ENCODE measurements around the gene RBMS3.

Gene RBMS3

DNA sequence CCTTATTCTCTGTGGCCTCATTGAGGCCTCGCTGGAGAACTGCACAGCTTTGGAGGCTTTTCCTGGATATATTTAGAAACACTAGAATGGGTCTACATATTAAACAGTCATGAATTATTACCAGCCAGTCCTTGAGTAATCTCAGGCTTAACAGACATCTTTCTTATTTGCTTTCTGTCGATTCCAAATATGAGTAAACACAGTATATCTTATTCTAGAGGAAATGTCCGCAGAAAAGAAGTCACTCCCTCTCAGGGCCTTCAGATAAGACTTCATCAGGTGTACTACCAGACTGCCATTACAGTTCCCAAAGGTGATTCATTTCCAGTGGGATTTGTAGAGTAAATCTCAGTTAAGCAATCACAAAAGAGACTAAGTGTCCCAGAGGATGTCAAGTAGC, 310.7 kb downstream of the RBMS3 start:
- DNase-seq (ENCODE audit: extremely low read depth, low read depth) = no peak
- no peak overlapping the region for H3K4me3 ChIP-seq (replicated peaks; ENCODE audit: low read depth, low read length)
- TF ChIP-seq, protein P1, sequence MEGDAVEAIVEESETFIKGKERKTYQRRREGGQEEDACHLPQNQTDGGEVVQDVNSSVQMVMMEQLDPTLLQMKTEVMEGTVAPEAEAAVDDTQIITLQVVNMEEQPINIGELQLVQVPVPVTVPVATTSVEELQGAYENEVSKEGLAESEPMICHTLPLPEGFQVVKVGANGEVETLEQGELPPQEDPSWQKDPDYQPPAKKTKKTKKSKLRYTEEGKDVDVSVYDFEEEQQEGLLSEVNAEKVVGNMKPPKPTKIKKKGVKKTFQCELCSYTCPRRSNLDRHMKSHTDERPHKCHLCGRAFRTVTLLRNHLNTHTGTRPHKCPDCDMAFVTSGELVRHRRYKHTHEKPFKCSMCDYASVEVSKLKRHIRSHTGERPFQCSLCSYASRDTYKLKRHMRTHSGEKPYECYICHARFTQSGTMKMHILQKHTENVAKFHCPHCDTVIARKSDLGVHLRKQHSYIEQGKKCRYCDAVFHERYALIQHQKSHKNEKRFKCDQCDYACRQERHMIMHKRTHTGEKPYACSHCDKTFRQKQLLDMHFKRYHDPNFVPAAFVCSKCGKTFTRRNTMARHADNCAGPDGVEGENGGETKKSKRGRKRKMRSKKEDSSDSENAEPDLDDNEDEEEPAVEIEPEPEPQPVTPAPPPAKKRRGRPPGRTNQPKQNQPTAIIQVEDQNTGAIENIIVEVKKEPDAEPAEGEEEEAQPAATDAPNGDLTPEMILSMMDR (IDR thresholded peaks at IDR 0.05; ENCODE audit: low read depth, low read length, missing control alignments) = no peak

DNA sequence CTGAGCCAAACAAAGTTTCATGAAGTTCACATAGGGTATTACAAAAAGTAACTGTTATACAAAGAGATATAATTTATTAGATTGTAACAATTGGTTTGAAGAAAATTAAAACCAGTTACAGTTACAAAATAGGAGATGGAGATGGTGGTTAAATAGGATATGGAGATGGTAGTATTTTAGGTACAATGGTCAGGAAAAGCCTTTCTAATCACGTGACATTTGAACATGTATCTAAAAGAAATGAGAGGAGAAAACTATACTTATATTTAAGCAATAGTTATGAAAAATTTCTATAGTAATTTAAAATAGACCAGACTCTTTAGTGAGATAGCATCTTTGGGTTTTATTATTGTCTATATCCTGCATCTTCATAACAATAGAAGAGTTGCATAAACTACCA, 312.9 kb downstream of the RBMS3 start:
- H3K4me3 ChIP-seq (replicated peaks; ENCODE audit: low read depth, low read length) = no peak overlapping the region
- TF ChIP-seq, protein P1 (IDR thresholded peaks at IDR 0.05; ENCODE audit: low read depth, low read length, missing control alignments) = no peak
- no peak for DNase-seq (ENCODE audit: extremely low read depth, low read depth)

DNA sequence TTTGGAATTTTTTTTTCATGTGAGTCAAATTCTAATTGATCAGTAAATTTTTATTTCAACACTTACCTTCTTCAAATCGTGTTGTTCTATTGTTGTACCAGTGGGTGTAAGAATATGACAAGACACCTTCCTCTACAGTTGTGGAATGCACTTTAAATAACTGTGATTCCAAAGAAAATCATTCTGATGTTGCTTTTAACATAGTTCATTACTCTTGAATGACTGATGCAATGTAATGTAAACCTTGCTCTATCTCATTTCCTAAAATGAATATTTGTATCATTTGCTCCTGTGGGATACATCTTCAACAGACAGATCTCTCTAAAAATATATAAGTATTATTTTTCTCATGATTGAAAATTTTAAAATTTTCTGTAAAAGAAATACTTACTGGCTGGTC, 313.4 kb downstream of the RBMS3 start:
- no peak overlapping the region for H3K4me3 ChIP-seq (replicated peaks; ENCODE audit: low read depth, low read length)
- DNase-seq (ENCODE audit: extremely low read depth, low read depth) = no peak
- TF ChIP-seq, protein P1 (IDR thresholded peaks at IDR 0.05; ENCODE audit: low read depth, low read length, missing control alignments) = no peak

DNA sequence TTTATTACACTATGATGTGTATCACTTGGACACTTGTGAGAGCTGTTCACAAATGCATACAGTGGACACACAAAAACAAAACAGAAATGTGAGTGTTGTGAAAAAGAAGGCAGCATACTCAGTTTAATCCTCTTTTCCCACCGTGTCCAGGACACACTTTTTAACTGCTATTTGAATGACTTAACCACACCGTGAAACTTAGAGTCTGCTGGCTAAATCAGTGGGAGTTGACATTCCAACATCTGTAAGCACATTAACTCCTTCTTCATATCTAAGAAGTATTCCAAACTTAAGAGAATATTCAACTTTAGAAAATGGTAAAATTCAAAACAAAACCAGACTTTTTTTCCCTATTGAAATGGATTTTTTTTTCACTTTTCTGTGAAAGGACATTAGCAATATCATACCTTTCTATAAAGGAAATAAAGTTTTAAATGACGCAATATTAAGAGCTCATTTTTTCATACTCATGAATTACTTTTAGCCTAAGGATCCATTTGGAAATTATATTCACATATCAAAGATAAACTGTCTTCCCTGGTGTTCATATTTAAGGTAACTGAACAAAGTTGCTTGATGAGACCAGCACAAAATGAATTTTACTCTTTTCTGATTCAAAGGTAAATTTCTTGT, 316.6 kb downstream of the RBMS3 start:
- DNase-seq (ENCODE audit: extremely low read depth, low read depth) = no peak
- TF ChIP-seq, protein P1 (IDR thresholded peaks at IDR 0.05; ENCODE audit: low read depth, low read length, missing control alignments) = no peak
- H3K4me3 ChIP-seq (replicated peaks; ENCODE audit: low read depth, low read length) = no peak overlapping the region

DNA sequence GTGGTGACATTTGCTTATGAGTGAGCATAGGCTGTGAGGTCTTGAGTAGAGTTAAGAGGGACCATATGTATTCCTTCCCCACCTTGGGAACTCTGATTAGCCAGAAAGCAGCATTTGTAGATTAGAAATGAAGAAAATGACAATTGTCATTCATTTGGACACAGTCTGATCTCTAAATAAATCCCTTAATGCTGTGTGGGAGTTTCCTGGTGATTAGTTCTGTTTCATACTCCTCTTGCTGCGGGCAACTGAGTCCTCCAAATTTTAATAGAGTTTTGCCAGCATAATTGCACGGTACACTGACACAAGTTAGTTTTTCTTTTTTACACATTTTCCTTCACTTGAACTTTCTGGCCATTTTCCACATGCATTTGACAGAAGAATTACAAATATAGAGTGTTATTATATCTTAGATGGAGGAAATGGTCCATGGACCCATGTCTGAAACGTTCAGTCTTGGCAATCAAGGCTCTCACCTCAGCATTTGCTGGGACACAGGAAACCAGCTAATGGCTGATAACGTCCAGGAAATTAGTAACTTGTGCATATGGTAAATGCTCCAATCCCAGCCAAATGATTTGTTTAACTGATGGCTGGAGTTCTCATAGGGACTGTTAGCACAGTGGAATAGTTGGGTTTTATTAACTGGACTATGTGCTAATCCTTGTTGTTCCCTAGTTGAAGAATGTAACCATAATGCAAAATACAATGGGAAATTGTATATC, 321.2 kb downstream of the RBMS3 start:
- TF ChIP-seq, protein P1 (IDR thresholded peaks at IDR 0.05; ENCODE audit: low read depth, low read length, missing control alignments) = no peak

DNA sequence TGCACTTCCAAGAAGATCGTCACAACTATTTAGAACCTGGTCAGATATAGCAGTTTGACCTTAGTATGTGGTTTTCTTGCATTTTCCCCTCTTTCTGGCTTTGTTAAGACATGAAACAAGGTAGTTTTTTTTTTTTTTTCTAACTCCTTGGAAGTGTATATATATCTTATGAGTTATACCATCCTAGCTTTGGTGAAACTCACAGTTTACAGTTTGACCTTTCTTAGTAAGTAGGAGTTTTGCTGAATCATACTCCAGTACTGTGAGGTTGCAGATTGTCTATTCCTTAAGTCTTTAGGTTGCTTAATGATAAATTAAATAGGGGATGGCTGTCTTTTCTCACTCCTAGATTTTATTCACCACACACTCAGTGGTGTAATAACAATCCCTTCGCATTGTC, 325.0 kb downstream of the RBMS3 start:
- no peak overlapping the region for H3K4me3 ChIP-seq (replicated peaks; ENCODE audit: low read depth, low read length)
- DNase-seq (ENCODE audit: extremely low read depth, low read depth) = no peak
- TF ChIP-seq, protein P1 (IDR thresholded peaks at IDR 0.05; ENCODE audit: low read depth, low read length, missing control alignments) = no peak

More for the DNA sequence above, 321.2 kb downstream of the RBMS3 start:
- DNase-seq (ENCODE audit: extremely low read depth, low read depth) = no peak
- no peak overlapping the region for H3K4me3 ChIP-seq (replicated peaks; ENCODE audit: low read depth, low read length)

Measured in HFF-Myc (cell line).